Putamen (tissue), 1 donor: ENCODE data around the gene CCDC9B.

Experiments used
- DNase-seq: peaks from one replicate; pipeline ENCODE4 v3.0.0-alpha.2; 2016; ENCODE audit warnings: low spot score

The CCDC9B gene

GRCh38 chr15:40310001-40310959 lies 30.5 kb downstream of the CCDC9B start:
- no peak for DNase-seq

- DNase-seq = no peak
These were observed 31.3 kb downstream of the CCDC9B start for GRCh38 chr15:40309344-40309862.

GRCh38 chr15:40307421-40308211 lies 33.1 kb downstream of the CCDC9B start, which contains the start of gene PLCB2:
PLCB2 (minus strand) TSS chr15:40307935; CDS start chr15:40307672, 263 bp downstream.
- DNase-seq = no peak

GRCh38 chr15:40306908-40307307 lies 33.8 kb downstream of the CCDC9B start:
- DNase-seq = no peak

GRCh38 chr15:40306371-40306770 lies 34.4 kb downstream of the CCDC9B start:
- DNase-seq = no peak

- DNase-seq = no peak
These were observed 35.5 kb downstream of the CCDC9B start for GRCh38 chr15:40305281-40305680.

GRCh38 chr15:40303576-40303975 lies 37.2 kb downstream of the CCDC9B start:
- DNase-seq = no peak

GRCh38 chr15:40302981-40303380 lies 37.8 kb downstream of the CCDC9B start:
- no peak for DNase-seq

GRCh38 chr15:40302288-40302886 lies 38.4 kb downstream of the CCDC9B start:
- no peak for DNase-seq

- DNase-seq = no peak
These were observed 39.1 kb downstream of the CCDC9B start for GRCh38 chr15:40301467-40302179.

- DNase-seq = no peak
These were observed 40.0 kb downstream of the CCDC9B start for GRCh38 chr15:40300771-40301170.

GRCh38 chr15:40300367-40300766 lies 40.4 kb downstream of the CCDC9B start:
- DNase-seq = no peak

- no peak for DNase-seq
These were observed 42.4 kb downstream of the CCDC9B start for GRCh38 chr15:40298216-40298935.

- DNase-seq = no peak
These were observed 43.4 kb downstream of the CCDC9B start for GRCh38 chr15:40297356-40297755.

- DNase-seq = no peak
These were observed 44.0 kb downstream of the CCDC9B start for GRCh38 chr15:40296561-40297230.

GRCh38 chr15:40295877-40296560 lies 44.7 kb downstream of the CCDC9B start:
- no peak for DNase-seq

GRCh38 chr15:40295297-40295696 lies 45.4 kb downstream of the CCDC9B start:
- no peak for DNase-seq

GRCh38 chr15:40293905-40294895 lies 46.5 kb downstream of the CCDC9B start:
- DNase-seq = no peak
